H9 (cell line): ENCODE measurements around the gene TPP2. TPM values are rescaled to one million over a fixed set of nuclear protein-coding genes. Genes with fewer than 3 reads are reported as not detected.

ENCODE experiments used
- DNase-seq: peaks from one replicate; pipeline ENCODE4 v3.0.0-alpha.2; 2017
- H2AFZ ChIP-seq: one replicate; pipeline ENCODE4 v1.6.1; 2013; ENCODE audit warnings: mild to moderate bottlenecking, low read length, control low read depth, moderate library complexity
- H2AK5ac ChIP-seq: 2 replicates; pipeline ENCODE4 v1.6.1; 2013; ENCODE audit warnings: low read length, control low read depth, mixed read lengths; ENCODE audit not compliant: insufficient read length
- H2BK120ac ChIP-seq: one replicate; pipeline ENCODE4 v1.6.1; 2013; ENCODE audit warnings: low read depth, mild to moderate bottlenecking, low read length, control low read depth, inconsistent platforms; ENCODE audit not compliant: poor library complexity, severe bottlenecking
- H2BK12ac ChIP-seq: 2 replicates; pipeline ENCODE4 v1.6.1; 2013; ENCODE audit warnings: low read length, control low read depth, mixed read lengths, low read depth; ENCODE audit not compliant: insufficient read length
- H2BK15ac ChIP-seq: 2 replicates; pipeline ENCODE4 v1.6.1; 2013; ENCODE audit warnings: low read depth, low read length, control low read depth
- H2BK20ac ChIP-seq: one replicate; pipeline ENCODE4 v1.6.1; 2013; ENCODE audit warnings: low read depth, mild to moderate bottlenecking, low read length, control low read depth, inconsistent platforms; ENCODE audit not compliant: poor library complexity, severe bottlenecking
- H2BK5ac ChIP-seq: 2 replicates; pipeline ENCODE4 v1.6.1; 2013; ENCODE audit warnings: low read length, control low read depth, mixed read lengths; ENCODE audit not compliant: insufficient read length
- H3K14ac ChIP-seq: 2 replicates; pipeline ENCODE4 v1.6.1; 2013; ENCODE audit warnings: low read length, control low read depth; ENCODE audit not compliant: insufficient read depth
- H3K18ac ChIP-seq: 2 replicates; pipeline ENCODE4 v1.6.1; 2013; ENCODE audit warnings: low read depth, mild to moderate bottlenecking, mixed read lengths, low read length, control low read depth; ENCODE audit not compliant: insufficient read length
- H3K23ac ChIP-seq: 2 replicates; pipeline ENCODE4 v1.6.1; 2013; ENCODE audit warnings: low read length, control low read depth, mixed read lengths, low read depth; ENCODE audit not compliant: insufficient read length
- H3K23me2 ChIP-seq: 2 replicates; pipeline ENCODE4 v1.6.1; 2013; ENCODE audit warnings: low read depth, mild to moderate bottlenecking, mixed read lengths, low read length, control low read depth; ENCODE audit not compliant: insufficient read length, poor library complexity, severe bottlenecking
- H3K27ac ChIP-seq: 2 replicates; pipeline ENCODE4 v1.5.1; 2013; ENCODE audit warnings: low read length, control low read depth, mixed read lengths, low read depth; ENCODE audit not compliant: insufficient read length
- H3K27me3 ChIP-seq: 2 replicates; pipeline ENCODE4 v1.6.1; 2013; ENCODE audit warnings: low read length, control low read depth, inconsistent platforms; ENCODE audit not compliant: insufficient read depth
- H3K4ac ChIP-seq: 2 replicates; pipeline ENCODE4 v1.6.1; 2013; ENCODE audit warnings: low read depth, mild to moderate bottlenecking, control low read depth, inconsistent platforms, low read length, moderate library complexity
- H3K4me1 ChIP-seq: 2 replicates; pipeline ENCODE4 v1.6.1; 2013; ENCODE audit warnings: low read length, control low read depth, inconsistent platforms; ENCODE audit not compliant: insufficient read depth
- H3K4me2 ChIP-seq: 2 replicates; pipeline ENCODE4 v1.6.1; 2013; ENCODE audit warnings: low read length, control low read depth, mixed read lengths; ENCODE audit not compliant: insufficient read length, insufficient read depth
- H3K56ac ChIP-seq: 2 replicates; pipeline ENCODE4 v1.6.1; 2013; ENCODE audit warnings: low read depth, mild to moderate bottlenecking, mixed read lengths, low read length, control low read depth; ENCODE audit not compliant: insufficient read length
- H3K79me1 ChIP-seq: 2 replicates; pipeline ENCODE4 v1.6.1; 2013; ENCODE audit warnings: low read depth, mild to moderate bottlenecking, moderate library complexity, low read length, control low read depth, inconsistent platforms; ENCODE audit not compliant: insufficient read depth, poor library complexity, severe bottlenecking
- H3K79me2 ChIP-seq: 2 replicates; pipeline ENCODE4 v1.6.1; 2013; ENCODE audit warnings: low read length, control low read depth, inconsistent platforms; ENCODE audit not compliant: insufficient read depth
- H3K9ac ChIP-seq: 2 replicates; pipeline ENCODE4 v1.6.1; 2013; ENCODE audit warnings: low read length, control low read depth, mixed read lengths; ENCODE audit not compliant: insufficient read length; ENCODE audit errors: extremely low read depth
- H3K9me3 ChIP-seq: one replicate; pipeline ENCODE4 v1.6.1; 2013; ENCODE audit warnings: low read depth, low read length, inconsistent platforms; ENCODE audit not compliant: control insufficient read depth
- H3T11ph ChIP-seq: one replicate; pipeline ENCODE4 v1.6.1; 2013; ENCODE audit warnings: mild to moderate bottlenecking, low read length, control low read depth, inconsistent platforms
- H4K20me1 ChIP-seq: one replicate; pipeline ENCODE4 v1.6.1; 2013; ENCODE audit not compliant: control insufficient read depth, insufficient read length, insufficient read depth
- H4K5ac ChIP-seq: 2 replicates; pipeline ENCODE4 v1.6.1; 2013; ENCODE audit warnings: low read depth, mild to moderate bottlenecking, mixed read lengths, low read length, control low read depth; ENCODE audit not compliant: insufficient read length
- H4K8ac ChIP-seq: replicated peaks from 2 replicates; pipeline ENCODE4 v1.6.1; 2013; ENCODE audit warnings: low read length, control low read depth, mixed read lengths, low read depth; ENCODE audit not compliant: insufficient read length
- H4K91ac ChIP-seq: 2 replicates; pipeline ENCODE4 v1.6.1; 2013; ENCODE audit warnings: low read depth, mild to moderate bottlenecking, moderate library complexity, mixed read lengths, low read length, control low read depth; ENCODE audit not compliant: insufficient read length
- H3K27ac Mint-ChIP-seq, 3 experiments: 2 replicates in 2 of 3; 3 replicates in 1 of 3; pipeline ENCODE4 v1.8.0; 2020 to 2021; ENCODE audit warnings: mixed read lengths in 3 of 3, mild to moderate bottlenecking in 1 of 3, moderate library complexity in 1 of 3
- H3K27me3 Mint-ChIP-seq: 2 replicates; pipeline ENCODE4 v1.8.0; 2021; ENCODE audit warnings: low read depth, mild to moderate bottlenecking, moderate library complexity, mixed read lengths
- H3K36me3 Mint-ChIP-seq, 3 experiments: 2 replicates in 2 of 3; 3 replicates in 1 of 3; pipeline ENCODE4 v1.8.0; 2020 to 2021; ENCODE audit warnings: low read depth in 3 of 3, mixed read lengths in 3 of 3; ENCODE audit not compliant: insufficient read depth in 1 of 3
- H3K4me1 Mint-ChIP-seq, 2 experiments: 2 replicates each; pipeline ENCODE4 v1.8.0; 2020; ENCODE audit warnings: mixed read lengths in 2 of 2
- H3K4me3 Mint-ChIP-seq, 2 experiments: 2 replicates in 1 of 2; 3 replicates in 1 of 2; pipeline ENCODE4 v1.8.0; 2020 to 2021; ENCODE audit warnings: mild to moderate bottlenecking in 2 of 2, mixed read lengths in 2 of 2, moderate library complexity in 1 of 2
- H3K9me3 Mint-ChIP-seq, 2 experiments: 2 replicates in 1 of 2; 3 replicates in 1 of 2; pipeline ENCODE4 v1.8.0; 2020; ENCODE audit warnings: mild to moderate bottlenecking in 2 of 2, mixed read lengths in 2 of 2, moderate library complexity in 1 of 2
- CTCF ChIP-seq: fragments of 200-600 bp; sonication (generic); conservative IDR thresholded peaks from 3 replicates; pipeline ENCODE4 v1.8.0; 2021; ENCODE audit warnings: antibody characterized with exemption, mild to moderate bottlenecking
- WGBS: extraction: QIAGEN DNeasy Blood & Tissue Kit; methylation state at CpG from one replicate; pipeline ENCODE4 v1.1.7; 2013; ENCODE audit warnings: missing lambda C conversion rate, low lambda C conversion rate, mixed read lengths; ENCODE audit not compliant: insufficient read length; ENCODE audit errors: extremely low coverage; 5-methylcytosine and 5-hydroxymethylcytosine counted together
- total RNA-seq: library from RNA; stranded (reverse); gene quantifications from 2 replicates; pipeline ENCODE4 v1.2.1, GENCODE V29; 2021

The TPP2 gene
- total RNA-seq, 1 experiment from 2014 or later, result 63.5 TPM

- peaks cover 19 to 80% (median 58%) of the 10 kb centered on the region in 3 experiments; a peak in 6 of 7 replicates for H3K36me3 Mint-ChIP-seq
Measured at GRCh38 chr13:102645701-102646100, 48.9 kb downstream of the TPP2 start.

More at GRCh38 chr13:102645701-102646100, 48.9 kb downstream of the TPP2 start:
- H3K14ac ChIP-seq, result no peak overlapping the region
- H4K5ac ChIP-seq, result no peak overlapping the region
- no peak overlapping the region for H2BK20ac ChIP-seq
- no peak overlapping the region for H3K18ac ChIP-seq
- H3K9ac ChIP-seq, result no peak overlapping the region
- no peaks in the 10 kb centered on the region for H4K20me1 ChIP-seq
- no peaks in the 10 kb centered on the region for H3K79me2 ChIP-seq
- no peaks in the 10 kb centered on the region for H3K4me1 ChIP-seq
- H3K79me1 ChIP-seq, result no peaks in the 10 kb centered on the region
- H3K4ac ChIP-seq, result no peak overlapping the region
- no CpG with 5 or more reads among the region's 1 CpG for WGBS
- H3K9me3 ChIP-seq, result no peaks in the 10 kb centered on the region
- H4K91ac ChIP-seq, result no peak overlapping the region
- H3K27me3 Mint-ChIP-seq, result no peaks in the 10 kb centered on the region
- no peak overlapping the region for H2BK15ac ChIP-seq
- H3K23me2 ChIP-seq, result no peaks in the 10 kb centered on the region
- H2BK12ac ChIP-seq, result no peak overlapping the region
- H3K56ac ChIP-seq, result no peak overlapping the region
- no peak overlapping the region for H2AFZ ChIP-seq
- no peaks in the 10 kb centered on the region for H3K27me3 ChIP-seq
- H3K4me3 Mint-ChIP-seq, result no peak overlapping the region
- no peak overlapping the region for H3K4me2 ChIP-seq
- DNase-seq, result no peak
- H3K4me1 Mint-ChIP-seq, result no peaks in the 10 kb centered on the region
- no peak overlapping the region for H2BK120ac ChIP-seq
- H3K9me3 Mint-ChIP-seq, result no peaks in the 10 kb centered on the region
- no peak overlapping the region for H3K27ac Mint-ChIP-seq
- H2AK5ac ChIP-seq, result no peak overlapping the region
- no peak for TF ChIP-seq CTCF
- no peak overlapping the region for H3T11ph ChIP-seq
- no peak overlapping the region for H2BK5ac ChIP-seq
- H4K8ac ChIP-seq, result no peak overlapping the region
- H3K23ac ChIP-seq, result no peak overlapping the region
- no peak overlapping the region for H3K27ac ChIP-seq
